Keratinocyte (primary cell): Measurements from ENCODE around the gene FBLN1. TPM values are rescaled to one million over a fixed set of nuclear protein-coding genes. Genes with fewer than 3 reads are reported as not detected.

Experiments used
- DNase-seq: peaks from one replicate; pipeline ENCODE4 v3.0.0-alpha.2; 2011; ENCODE audit warnings: low read depth, missing footprints, low spot score
- FAIRE-seq: peaks from 2 replicates; lab custom pipeline; 2011; peaks lifted over from hg19 to GRCh38; lab: Jason Lieb, UNC
- H2AFZ ChIP-seq: 2 replicates; pipeline ENCODE4 v1.6.0; 2012; ENCODE audit warnings: low read length, control low read depth, inconsistent platforms; ENCODE audit not compliant: control insufficient read depth
- H3K27ac ChIP-seq: 2 replicates; pipeline ENCODE4 v1.5.1; 2011; ENCODE audit warnings: low read length; ENCODE audit not compliant: control insufficient read depth, insufficient read depth
- H3K27me3 ChIP-seq: 3 replicates; pipeline ENCODE4 v1.6.0; 2011; ENCODE audit warnings: low read length; ENCODE audit not compliant: control insufficient read depth, insufficient read depth; ENCODE audit errors: extremely low read depth
- H3K36me3 ChIP-seq, 2 experiments: 2 replicates in 1 of 2; 3 replicates in 1 of 2; pipeline ENCODE4 v1.5.1; 2011; ENCODE audit warnings: low read length in 2 of 2, mild to moderate bottlenecking in 1 of 2; ENCODE audit not compliant: control insufficient read depth in 2 of 2, insufficient read depth in 2 of 2; ENCODE audit errors: extremely low read depth in 1 of 2
- H3K4me1 ChIP-seq: 3 replicates; pipeline ENCODE4 v1.5.1; 2011; ENCODE audit warnings: low read length; ENCODE audit not compliant: control insufficient read depth, insufficient read depth; ENCODE audit errors: extremely low read depth
- H3K4me2 ChIP-seq: 3 replicates; pipeline ENCODE4 v1.6.0; 2011; ENCODE audit warnings: low read depth, low read length; ENCODE audit not compliant: control insufficient read depth, insufficient read depth; ENCODE audit errors: extremely low read depth
- H3K4me3 ChIP-seq, 3 experiments: fragments of 200-600 bp in 1 of 3; sonication (generic) in 1 of 3; 2 replicates in 2 of 3; 3 replicates in 1 of 3; pipeline ENCODE4 v1.5.1; 2011 to 2016; ENCODE audit warnings: low read length in 3 of 3, mild to moderate bottlenecking in 3 of 3, control low read depth in 2 of 3, inconsistent platforms in 1 of 3, low read depth in 1 of 3, mixed read lengths in 1 of 3, mixed run types in 1 of 3, moderate library complexity in 1 of 3; ENCODE audit not compliant: control insufficient read depth in 2 of 3, insufficient read depth in 2 of 3; ENCODE audit errors: extremely low read depth in 1 of 3
- H3K79me2 ChIP-seq: 2 replicates; pipeline ENCODE4 v1.6.0; 2012; ENCODE audit warnings: low read length; ENCODE audit not compliant: control insufficient read depth, insufficient read depth
- H3K9ac ChIP-seq: 3 replicates; pipeline ENCODE4 v1.6.0; 2011; ENCODE audit warnings: low read length; ENCODE audit not compliant: control insufficient read depth, insufficient read depth; ENCODE audit errors: extremely low read depth
- H3K9me1 ChIP-seq: 3 replicates; pipeline ENCODE4 v1.6.0; 2011; ENCODE audit warnings: low read length; ENCODE audit not compliant: control insufficient read depth, insufficient read depth; ENCODE audit errors: extremely low read depth
- H3K9me3 ChIP-seq: 2 replicates; pipeline ENCODE4 v1.5.1; 2012; ENCODE audit warnings: low read depth, low read length; ENCODE audit not compliant: control insufficient read depth
- H4K20me1 ChIP-seq: 3 replicates; pipeline ENCODE4 v1.6.0; 2011; ENCODE audit warnings: low read length; ENCODE audit not compliant: control insufficient read depth, insufficient read depth; ENCODE audit errors: extremely low read depth
- EZH2 ChIP-seq: IDR thresholded peaks from one replicate; pipeline ENCODE4 v1.6.1; 2012; ENCODE audit warnings: inconsistent platforms, mild to moderate bottlenecking, low read length, moderate library complexity
- dilution Hi-C: fragments of 300-500 bp; cut with MboI; formaldehyde crosslinking; loops from one replicate; pipeline ENCODE4 v1.7.0; 2020; ENCODE audit warnings: low sequenced_read_pairs; ENCODE audit not compliant: extremely low pct_ligation_motif_present
- polyA plus RNA-seq, 5 experiments: library from polyadenylated mRNA; depleted of rRNA in 3 of 5; stranded (reverse) in 3 of 5; stranded (forward) in 1 of 5; unstranded in 1 of 5; fragments of >200 nt; gene quantifications; 1 replicate in 1 of 5; 2 replicates in 3 of 5; 3 replicates in 1 of 5; pipeline versions ENCODE4 v1.2.1 to v1.2.3, GENCODE V29; 2011 to 2012; ENCODE audit warnings: missing spikeins in 2 of 5, low read depth in 1 of 5, low replicate concordance in 1 of 5
- TF ChIP-seq, protein P1 (sequence below), 3 experiments: IDR thresholded peaks in 1 of 3; conservative IDR thresholded peaks in 1 of 3; optimal IDR thresholded peaks in 1 of 3; 2 replicates in 2 of 3; 3 replicates in 1 of 3; pipeline versions ENCODE3 to v1.5.1; 2011; ENCODE audit warnings: low read length in 3 of 3, mild to moderate bottlenecking in 3 of 3, moderate library complexity in 2 of 3, control low read depth in 1 of 3, inconsistent platforms in 1 of 3; ENCODE audit not compliant: insufficient read depth in 2 of 3; ENCODE audit errors: extremely low read depth in 1 of 3

The FBLN1 gene
- polyA plus RNA-seq, 1 donor (not counting 4 experiments of a cell fraction or from before 2014, with no cell fraction given) = 13.7 TPM

DNA sequence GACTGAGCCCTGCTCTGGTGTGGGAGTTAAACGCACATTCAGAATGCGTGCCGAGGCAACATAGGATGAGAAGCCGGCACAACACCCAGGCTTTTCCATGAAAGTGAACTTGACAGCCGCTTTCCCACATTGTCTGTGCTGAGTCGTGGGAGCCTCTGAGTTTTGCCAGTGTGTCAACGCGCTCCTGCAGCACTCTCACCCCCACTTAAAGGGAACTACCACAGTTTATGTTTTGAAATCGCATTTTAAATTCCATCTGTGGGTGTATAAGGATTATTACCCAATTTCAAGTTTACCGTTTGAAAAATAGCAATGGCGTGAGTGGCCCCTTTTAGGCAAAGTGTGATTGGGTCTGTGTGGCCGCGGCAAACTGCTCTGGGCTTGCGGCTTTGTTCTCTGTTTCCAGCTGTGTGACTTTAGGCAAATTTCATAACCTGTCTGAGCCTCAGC, 81.5 kb downstream of the FBLN1 start:
- DNase-seq = no peak
- Histone ChIP-seq H3K4me1 (peaks cover 9% of the 10 kb centered on the region), H3K79me2 (no peaks in the 10 kb centered on the region), H3K4me2 (no peak overlapping the region), H4K20me1 (no peaks in the 10 kb centered on the region), H3K9ac (no peak overlapping the region), H3K9me1 (no peaks in the 10 kb centered on the region), H3K4me3 (no peak overlapping the region), H3K27me3 (no peaks in the 10 kb centered on the region), H3K9me3 (no peaks in the 10 kb centered on the region), H3K27ac (no peak overlapping the region), H2AFZ (no peak overlapping the region), H3K36me3 (no peaks in the 10 kb centered on the region)
- no peak for FAIRE-seq
- TF ChIP-seq EZH2 = no peak
- TF ChIP-seq, protein P1, sequence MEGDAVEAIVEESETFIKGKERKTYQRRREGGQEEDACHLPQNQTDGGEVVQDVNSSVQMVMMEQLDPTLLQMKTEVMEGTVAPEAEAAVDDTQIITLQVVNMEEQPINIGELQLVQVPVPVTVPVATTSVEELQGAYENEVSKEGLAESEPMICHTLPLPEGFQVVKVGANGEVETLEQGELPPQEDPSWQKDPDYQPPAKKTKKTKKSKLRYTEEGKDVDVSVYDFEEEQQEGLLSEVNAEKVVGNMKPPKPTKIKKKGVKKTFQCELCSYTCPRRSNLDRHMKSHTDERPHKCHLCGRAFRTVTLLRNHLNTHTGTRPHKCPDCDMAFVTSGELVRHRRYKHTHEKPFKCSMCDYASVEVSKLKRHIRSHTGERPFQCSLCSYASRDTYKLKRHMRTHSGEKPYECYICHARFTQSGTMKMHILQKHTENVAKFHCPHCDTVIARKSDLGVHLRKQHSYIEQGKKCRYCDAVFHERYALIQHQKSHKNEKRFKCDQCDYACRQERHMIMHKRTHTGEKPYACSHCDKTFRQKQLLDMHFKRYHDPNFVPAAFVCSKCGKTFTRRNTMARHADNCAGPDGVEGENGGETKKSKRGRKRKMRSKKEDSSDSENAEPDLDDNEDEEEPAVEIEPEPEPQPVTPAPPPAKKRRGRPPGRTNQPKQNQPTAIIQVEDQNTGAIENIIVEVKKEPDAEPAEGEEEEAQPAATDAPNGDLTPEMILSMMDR (optimal IDR thresholded peaks at IDR 0.05 in 1 of 3, IDR thresholded peaks at IDR 0.05 in 1 of 3, conservative IDR thresholded peaks at IDR 0.05 in 1 of 3; ENCODE audit: extremely low read depth in 1 of 3, insufficient read depth in 2 of 3, low read length in 3 of 3) = no peak
- dilution Hi-C loops = no loop called here

- dilution Hi-C loops = no loop called here
- Histone ChIP-seq H4K20me1 (no peaks in the 10 kb centered on the region), H3K27ac (no peak overlapping the region), H3K9ac (no peak overlapping the region), H3K36me3 (no peaks in the 10 kb centered on the region), H3K9me1 (no peaks in the 10 kb centered on the region), H3K79me2 (no peaks in the 10 kb centered on the region), H3K9me3 (no peaks in the 10 kb centered on the region), H2AFZ (no peak overlapping the region), H3K4me2 (no peak overlapping the region), H3K4me3 (no peak overlapping the region), H3K4me1 (peaks cover 9% of the 10 kb centered on the region), H3K27me3 (no peaks in the 10 kb centered on the region)
- TF ChIP-seq, protein P1 (optimal IDR thresholded peaks at IDR 0.05 in 1 of 3, IDR thresholded peaks at IDR 0.05 in 1 of 3, conservative IDR thresholded peaks at IDR 0.05 in 1 of 3; ENCODE audit: extremely low read depth in 1 of 3, insufficient read depth in 2 of 3, low read length in 3 of 3) = no peak
- no peak for TF ChIP-seq EZH2
- no peak for DNase-seq
- no peak for FAIRE-seq
These were observed 82.1 kb downstream of the FBLN1 start for GRCh38 chr22:45584621-45585436.
